ENCODE measurements around the gene HS3ST3A1.
A peak's percentile ranks its signal among the peaks of the same experiment; 100 is the strongest.

HS3ST3A1 gene

DNA sequence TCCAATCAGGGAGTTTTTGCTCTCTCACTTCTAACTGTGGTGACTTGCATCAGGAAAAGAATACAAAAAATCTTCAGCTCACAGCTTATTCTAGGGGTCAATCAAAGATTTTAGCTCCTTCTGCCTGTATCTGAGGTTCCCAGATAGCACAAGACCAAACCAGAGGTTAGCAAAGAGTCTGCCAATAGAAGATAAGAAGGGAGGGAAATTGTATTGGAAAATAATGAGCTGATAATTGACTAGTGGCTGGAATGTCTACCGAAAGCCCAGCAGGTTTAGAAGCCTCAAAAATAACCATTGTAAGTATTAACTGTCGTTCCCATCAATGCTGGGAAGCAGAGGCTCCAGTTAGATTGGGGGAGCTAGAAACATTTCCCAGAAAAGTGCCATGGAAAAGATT is 26.3 kb downstream of the HS3ST3A1 start:
- no peaks in the 10 kb centered on the region for H3K27me3 ChIP-seq (ENCODE audit: insufficient read depth, insufficient read length)
- peaks cover 8% of the 10 kb centered on the region; the same call in 1 of the 2 replicates for H3K9me3 ChIP-seq (ENCODE audit: insufficient read depth, low read length)
- DNase-seq (ENCODE audit: low read depth, low spot score), result peak; percentile 8
- H3K4me3 ChIP-seq (ENCODE audit: insufficient read length, low read depth), result no peak overlapping the region
- no peaks in the 10 kb centered on the region for H3K4me1 ChIP-seq (ENCODE audit: insufficient read depth, insufficient read length)
- TF ChIP-seq YY1 (IDR thresholded peaks at IDR 0.05; ENCODE audit: insufficient read depth, insufficient read length) (no peak), SUZ12 (IDR thresholded peaks at IDR 0.05; ENCODE audit: extremely low read depth, insufficient read depth, insufficient read length) (no peak)
- H3K36me3 ChIP-seq (ENCODE audit: insufficient read depth, insufficient read length, low read length), result no peaks in the 10 kb centered on the region
- no peak overlapping the region for H3K9ac ChIP-seq (ENCODE audit: insufficient read length, low read depth)

- no peak overlapping the region for H3K4me3 ChIP-seq (ENCODE audit: insufficient read length, low read depth)
- H3K9ac ChIP-seq (ENCODE audit: insufficient read length, low read depth), result no peak overlapping the region
- H3K36me3 ChIP-seq (ENCODE audit: insufficient read depth, insufficient read length, low read length), result no peaks in the 10 kb centered on the region
- TF ChIP-seq SUZ12 (IDR thresholded peaks at IDR 0.05; ENCODE audit: extremely low read depth, insufficient read depth, insufficient read length) (no peak), YY1 (IDR thresholded peaks at IDR 0.05; ENCODE audit: insufficient read depth, insufficient read length) (no peak), ZNF274 (IDR thresholded peaks at IDR 0.05; ENCODE audit: low read depth, low read length) (no peak)
- H3K27me3 ChIP-seq (ENCODE audit: insufficient read depth, insufficient read length), result no peaks in the 10 kb centered on the region
- no peak for DNase-seq (ENCODE audit: low read depth, low spot score)
- H3K9me3 ChIP-seq (ENCODE audit: insufficient read depth, low read length), result peaks cover 12% of the 10 kb centered on the region
- no peaks in the 10 kb centered on the region for H3K4me1 ChIP-seq (ENCODE audit: insufficient read depth, insufficient read length)
Measured at GRCh38 chr17:13572581-13572980, 29.1 kb downstream of the HS3ST3A1 start.

GRCh38 chr17:13569398-13570123 is 32.2 kb downstream of the HS3ST3A1 start:
- H3K4me3 ChIP-seq (ENCODE audit: insufficient read length, low read depth), result no peak overlapping the region
- no peaks in the 10 kb centered on the region for H3K27me3 ChIP-seq (ENCODE audit: insufficient read depth, insufficient read length)
- H3K4me1 ChIP-seq (ENCODE audit: insufficient read depth, insufficient read length), result no peaks in the 10 kb centered on the region
- no peak overlapping the region for H3K9ac ChIP-seq (ENCODE audit: insufficient read length, low read depth)
- no peak for DNase-seq (ENCODE audit: low read depth, low spot score)
- H3K36me3 ChIP-seq (ENCODE audit: insufficient read depth, insufficient read length, low read length), result no peaks in the 10 kb centered on the region
- TF ChIP-seq ZNF274 (IDR thresholded peaks at IDR 0.05; ENCODE audit: low read depth, low read length) (no peak), SUZ12 (IDR thresholded peaks at IDR 0.05; ENCODE audit: extremely low read depth, insufficient read depth, insufficient read length) (no peak), YY1 (IDR thresholded peaks at IDR 0.05; ENCODE audit: insufficient read depth, insufficient read length) (no peak)
- peaks cover 15% of the 10 kb centered on the region for H3K9me3 ChIP-seq (ENCODE audit: insufficient read depth, low read length)

DNA sequence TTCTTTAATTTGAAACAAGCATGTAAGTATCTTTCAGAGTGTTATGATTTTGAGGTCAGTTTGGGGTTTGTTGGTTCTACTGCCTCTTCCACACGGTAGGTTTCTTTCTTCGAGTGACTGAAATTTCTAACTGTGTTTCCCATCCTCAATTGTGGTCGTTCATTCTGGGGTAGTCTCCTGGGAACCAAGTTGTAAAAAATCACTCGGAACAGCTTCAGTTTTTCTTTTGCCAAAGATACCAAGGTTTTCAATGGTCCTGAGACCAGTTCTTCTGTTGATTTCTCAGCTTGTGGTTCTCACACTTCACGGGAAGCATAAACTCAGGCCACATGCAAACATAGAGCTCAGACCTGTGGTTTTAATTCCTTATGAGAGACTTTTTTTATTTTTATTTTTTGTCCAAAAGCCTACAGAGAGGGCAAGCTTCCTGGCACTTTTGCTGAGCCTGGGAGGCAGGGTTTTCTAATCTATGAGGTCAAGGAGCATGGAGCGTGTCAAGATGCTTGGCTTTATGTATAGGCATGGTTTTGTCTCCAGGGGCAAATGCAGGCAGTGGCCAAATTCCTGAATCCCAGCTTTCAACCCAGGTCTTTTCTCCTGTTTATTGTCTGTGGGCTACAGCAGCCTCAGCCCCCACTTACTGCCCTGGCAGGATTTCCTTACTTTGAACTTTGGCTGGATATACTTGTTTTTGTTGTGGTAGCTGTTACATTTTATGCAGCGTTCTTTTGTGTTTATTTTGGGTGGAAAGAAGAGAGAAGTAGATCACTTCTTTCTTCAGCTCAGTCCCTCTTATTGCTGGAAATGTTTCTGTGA is 32.9 kb downstream of the HS3ST3A1 start:
- Histone ChIP-seq H3K9ac (ENCODE audit: insufficient read length, low read depth) (no peak overlapping the region), H3K27me3 (ENCODE audit: insufficient read depth, insufficient read length) (no peaks in the 10 kb centered on the region), H3K4me1 (ENCODE audit: insufficient read depth, insufficient read length) (no peaks in the 10 kb centered on the region), H3K36me3 (ENCODE audit: insufficient read depth, insufficient read length, low read length) (no peaks in the 10 kb centered on the region), H3K9me3 (ENCODE audit: insufficient read depth, low read length) (peaks cover 15% of the 10 kb centered on the region), H3K4me3 (ENCODE audit: insufficient read length, low read depth) (no peak overlapping the region)
- TF ChIP-seq YY1 (IDR thresholded peaks at IDR 0.05; ENCODE audit: insufficient read depth, insufficient read length), result no peak
- TF ChIP-seq ZNF274 (IDR thresholded peaks at IDR 0.05; ENCODE audit: low read depth, low read length), result no peak
- TF ChIP-seq SUZ12 (IDR thresholded peaks at IDR 0.05; ENCODE audit: extremely low read depth, insufficient read depth, insufficient read length), result no peak
- no peak for DNase-seq (ENCODE audit: low read depth, low spot score)

- no peaks in the 10 kb centered on the region for H3K4me1 ChIP-seq (ENCODE audit: insufficient read depth, insufficient read length)
- no peaks in the 10 kb centered on the region for H3K27me3 ChIP-seq (ENCODE audit: insufficient read depth, insufficient read length)
- H3K4me3 ChIP-seq (ENCODE audit: insufficient read length, low read depth), result no peak overlapping the region
- TF ChIP-seq ZNF274 (IDR thresholded peaks at IDR 0.05; ENCODE audit: low read depth, low read length) (no peak), YY1 (IDR thresholded peaks at IDR 0.05; ENCODE audit: insufficient read depth, insufficient read length) (no peak), SUZ12 (IDR thresholded peaks at IDR 0.05; ENCODE audit: extremely low read depth, insufficient read depth, insufficient read length) (no peak)
- H3K36me3 ChIP-seq (ENCODE audit: insufficient read depth, insufficient read length, low read length), result no peaks in the 10 kb centered on the region
- H3K9ac ChIP-seq (ENCODE audit: insufficient read length, low read depth), result no peak overlapping the region
- peaks cover 15% of the 10 kb centered on the region for H3K9me3 ChIP-seq (ENCODE audit: insufficient read depth, low read length)
- DNase-seq (ENCODE audit: low read depth, low spot score), result no peak
Measured at GRCh38 chr17:13563866-13564265, 37.9 kb downstream of the HS3ST3A1 start.

GRCh38 chr17:13562271-13562800 is 39.4 kb downstream of the HS3ST3A1 start:
- H3K9me3 ChIP-seq (ENCODE audit: insufficient read depth, low read length), result peaks cover 9% of the 10 kb centered on the region
- DNase-seq (ENCODE audit: low read depth, low spot score), result no peak
- H3K9ac ChIP-seq (ENCODE audit: insufficient read length, low read depth), result no peak overlapping the region
- TF ChIP-seq YY1 (IDR thresholded peaks at IDR 0.05; ENCODE audit: insufficient read depth, insufficient read length), result no peak
- no peak for TF ChIP-seq ZNF274 (IDR thresholded peaks at IDR 0.05; ENCODE audit: low read depth, low read length)
- TF ChIP-seq SUZ12 (IDR thresholded peaks at IDR 0.05; ENCODE audit: extremely low read depth, insufficient read depth, insufficient read length), result no peak
- H3K4me3 ChIP-seq (ENCODE audit: insufficient read length, low read depth), result no peak overlapping the region
- H3K27me3 ChIP-seq (ENCODE audit: insufficient read depth, insufficient read length), result no peaks in the 10 kb centered on the region
- no peaks in the 10 kb centered on the region for H3K36me3 ChIP-seq (ENCODE audit: insufficient read depth, insufficient read length, low read length)
- no peaks in the 10 kb centered on the region for H3K4me1 ChIP-seq (ENCODE audit: insufficient read depth, insufficient read length)
